Measurements from ENCODE around the gene ASH1L.
"Not testable (repeated sequence)": the region's sequence is repeated elsewhere in the genome, so short reads cannot be mapped to it uniquely, and the experiment has no call there.

The ASH1L gene

DNA sequence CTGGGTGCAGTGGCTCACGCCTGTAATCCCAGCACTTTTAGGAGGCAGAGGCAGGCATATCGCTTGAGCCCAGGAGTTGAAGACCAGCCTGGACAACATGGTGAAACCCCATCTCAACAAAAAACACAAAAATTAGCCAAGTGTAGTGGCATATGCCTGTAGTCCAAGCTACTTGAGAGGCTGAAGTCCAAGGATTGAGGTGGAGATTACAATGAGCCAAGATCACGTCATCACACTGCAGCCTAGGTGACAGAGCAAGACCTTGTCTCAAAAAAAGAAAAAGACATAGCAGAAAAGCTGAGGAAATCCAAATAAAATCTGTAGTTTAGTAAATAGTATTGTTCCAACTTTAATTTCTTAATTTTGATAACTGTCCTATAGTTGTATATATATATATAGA lies 11.5 kb upstream of the ASH1L start:
- H3K36me3 ChIP-seq (replicated peaks) = no peaks in the 10 kb centered on the region
- no peak for DNase-seq
- TF ChIP-seq, protein P1, sequence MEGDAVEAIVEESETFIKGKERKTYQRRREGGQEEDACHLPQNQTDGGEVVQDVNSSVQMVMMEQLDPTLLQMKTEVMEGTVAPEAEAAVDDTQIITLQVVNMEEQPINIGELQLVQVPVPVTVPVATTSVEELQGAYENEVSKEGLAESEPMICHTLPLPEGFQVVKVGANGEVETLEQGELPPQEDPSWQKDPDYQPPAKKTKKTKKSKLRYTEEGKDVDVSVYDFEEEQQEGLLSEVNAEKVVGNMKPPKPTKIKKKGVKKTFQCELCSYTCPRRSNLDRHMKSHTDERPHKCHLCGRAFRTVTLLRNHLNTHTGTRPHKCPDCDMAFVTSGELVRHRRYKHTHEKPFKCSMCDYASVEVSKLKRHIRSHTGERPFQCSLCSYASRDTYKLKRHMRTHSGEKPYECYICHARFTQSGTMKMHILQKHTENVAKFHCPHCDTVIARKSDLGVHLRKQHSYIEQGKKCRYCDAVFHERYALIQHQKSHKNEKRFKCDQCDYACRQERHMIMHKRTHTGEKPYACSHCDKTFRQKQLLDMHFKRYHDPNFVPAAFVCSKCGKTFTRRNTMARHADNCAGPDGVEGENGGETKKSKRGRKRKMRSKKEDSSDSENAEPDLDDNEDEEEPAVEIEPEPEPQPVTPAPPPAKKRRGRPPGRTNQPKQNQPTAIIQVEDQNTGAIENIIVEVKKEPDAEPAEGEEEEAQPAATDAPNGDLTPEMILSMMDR (IDR thresholded peaks at IDR 0.05; ENCODE audit: low read depth, low read length, missing control alignments) = no peak
- no peaks in the 10 kb centered on the region for H3K27me3 ChIP-seq (replicated peaks)
- no peak overlapping the region for H3K27ac ChIP-seq
- in situ Hi-C loops (cut with HindIII; ENCODE audit: low pct_ligation_motif_present, low sequenced_read_pairs) = no loop called here
- no peak overlapping the region for H3K4me3 ChIP-seq (ENCODE audit: low read depth, low read length)

DNA sequence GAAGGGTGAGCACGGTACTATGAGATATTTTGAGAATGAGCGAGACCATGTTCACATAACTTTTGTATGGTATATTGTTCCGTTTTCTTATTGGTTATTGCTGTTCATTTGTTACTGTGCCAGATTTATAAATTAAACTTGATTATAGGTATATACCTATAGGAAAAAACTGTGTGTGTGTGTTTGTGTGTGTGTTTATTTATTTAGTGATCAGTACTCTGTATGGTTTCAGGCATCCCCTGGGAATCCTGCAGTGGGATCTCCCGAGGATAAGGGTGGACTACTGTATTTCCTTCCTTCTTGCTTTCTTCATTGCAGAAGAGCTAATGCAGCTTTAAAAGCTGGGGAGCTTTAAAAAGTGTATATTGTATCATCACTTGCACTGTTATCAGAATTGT lies 8.0 kb upstream of the ASH1L start:
- peaks cover 3% of the 10 kb centered on the region for H3K36me3 ChIP-seq (replicated peaks)
- H3K4me3 ChIP-seq (ENCODE audit: low read depth, low read length) = no peak overlapping the region
- TF ChIP-seq, protein P1 (IDR thresholded peaks at IDR 0.05; ENCODE audit: low read depth, low read length, missing control alignments) = no peak
- H3K27ac ChIP-seq = peak overlapping the region; percentile 68
- no peaks in the 10 kb centered on the region for H3K27me3 ChIP-seq (replicated peaks)
- in situ Hi-C loops (cut with HindIII; ENCODE audit: low pct_ligation_motif_present, low sequenced_read_pairs) = no loop called here
- no peak for DNase-seq

DNA sequence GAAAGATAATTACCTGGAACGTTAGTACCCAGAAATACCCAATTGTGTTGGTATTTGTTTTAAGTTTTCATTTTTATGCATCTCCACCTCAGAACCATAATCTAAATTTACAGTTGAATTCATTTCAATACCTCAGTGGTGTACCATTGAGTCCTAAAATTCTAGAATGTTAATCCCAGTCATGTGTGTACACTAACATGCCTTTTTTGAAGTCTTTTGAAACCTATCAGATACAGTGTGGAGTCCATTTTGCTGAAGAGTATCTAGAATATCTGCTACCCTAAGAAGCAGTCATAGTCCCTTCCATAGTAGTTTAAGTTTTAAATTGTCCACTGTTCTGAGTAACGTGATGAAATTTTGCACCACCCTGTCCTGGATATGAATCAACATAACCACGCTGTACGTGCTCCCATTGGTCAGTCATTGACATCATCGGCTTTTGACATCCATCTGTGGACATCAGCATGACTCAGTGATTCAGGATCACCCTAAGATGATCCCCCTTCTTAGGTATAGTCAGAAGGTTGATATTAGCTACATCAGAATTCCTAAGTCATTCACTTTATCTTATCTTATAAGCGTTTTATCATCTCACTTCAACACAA lies 7.5 kb upstream of the ASH1L start:
- Histone ChIP-seq H3K27me3 (replicated peaks) (no peaks in the 10 kb centered on the region), H3K27ac (peak overlapping the region; percentile 68)

GRCh38 chr1:155563377-155564022 lies 897 bp upstream of the ASH1L start:
- DNase-seq; H3K27me3 ChIP-seq (replicated peaks); in situ Hi-C loops (cut with HindIII; ENCODE audit: low pct_ligation_motif_present, low sequenced_read_pairs); H3K36me3 ChIP-seq (replicated peaks): not testable (repeated sequence)
- Histone ChIP-seq H3K27ac (peak overlapping the region; percentile 99), H3K4me3 (ENCODE audit: low read depth, low read length) (peak overlapping the region; percentile 91)

More for the DNA sequence above, 7.5 kb upstream of the ASH1L start:
- H3K36me3 ChIP-seq (replicated peaks) = peaks cover 3% of the 10 kb centered on the region
- DNase-seq = peak; percentile 93
- TF ChIP-seq, protein P1 (IDR thresholded peaks at IDR 0.05; ENCODE audit: low read depth, low read length, missing control alignments) = no peak
- no peak overlapping the region for H3K4me3 ChIP-seq (ENCODE audit: low read depth, low read length)
- in situ Hi-C loops (cut with HindIII; ENCODE audit: low pct_ligation_motif_present, low sequenced_read_pairs) = no loop called here

DNA sequence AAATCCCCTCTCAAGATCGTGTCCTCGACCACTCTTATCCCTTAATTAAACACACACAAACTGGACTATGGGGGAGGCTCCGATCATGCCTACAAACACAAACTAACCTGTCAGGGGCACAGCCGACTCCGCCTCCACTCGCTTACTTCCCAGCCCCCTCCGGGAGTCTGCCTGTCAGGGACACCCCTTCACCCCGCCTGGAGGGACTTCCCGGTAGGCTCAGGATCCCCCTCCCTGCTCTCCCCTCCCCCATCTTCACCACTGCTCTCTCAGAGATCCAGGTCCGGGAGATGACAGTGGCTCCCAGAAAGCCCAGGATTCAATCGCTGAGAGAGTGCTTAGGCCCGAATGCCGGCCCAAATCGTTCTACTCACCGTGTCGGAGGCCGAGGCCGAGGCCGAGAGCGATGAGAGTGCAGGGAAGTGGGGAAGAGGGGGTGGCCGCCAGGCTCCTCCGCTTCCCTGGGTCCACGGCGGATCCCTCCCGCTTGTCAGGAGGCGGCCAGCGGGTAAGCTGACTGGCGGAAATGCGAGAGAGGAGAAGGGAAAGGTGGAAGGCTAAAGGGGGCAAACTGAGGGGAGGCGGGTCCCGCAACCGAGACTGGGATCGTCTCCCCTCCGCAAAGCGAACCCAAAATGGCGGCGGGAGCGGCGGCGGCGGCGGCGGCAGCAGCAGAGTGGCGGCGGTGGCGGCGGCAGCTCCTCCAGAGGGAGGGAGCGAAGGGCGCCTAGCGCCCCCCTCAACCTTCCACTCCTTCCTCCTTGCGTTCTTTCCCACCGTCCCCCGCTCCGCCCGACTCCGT lies 623 bp downstream of the ASH1L start:
- not testable (repeated sequence) for DNase-seq; H3K36me3 ChIP-seq (replicated peaks)

GRCh38 chr1:155555915-155556314 lies 6.7 kb downstream of the ASH1L start:
- in situ Hi-C loops (cut with HindIII; ENCODE audit: low pct_ligation_motif_present, low sequenced_read_pairs) = no loop called here
- TF ChIP-seq, protein P1 (IDR thresholded peaks at IDR 0.05; ENCODE audit: low read depth, low read length, missing control alignments) = no peak
- Histone ChIP-seq H3K4me3 (ENCODE audit: low read depth, low read length) (no peak overlapping the region), H3K27ac (no peak overlapping the region), H3K27me3 (replicated peaks) (no peaks in the 10 kb centered on the region), H3K36me3 (replicated peaks) (no peaks in the 10 kb centered on the region)
- no peak for DNase-seq

More for the DNA sequence above, 623 bp downstream of the ASH1L start:
- Histone ChIP-seq H3K4me3 (ENCODE audit: low read depth, low read length) (peak overlapping the region; percentile 91), H3K27ac (peak overlapping the region; percentile 99)
- in situ Hi-C loops (cut with HindIII; ENCODE audit: low pct_ligation_motif_present, low sequenced_read_pairs); H3K27me3 ChIP-seq (replicated peaks): not testable (repeated sequence)

Data from brain microvascular endothelial cell (primary cell).